ENCODE results near the gene CFAP54. TPM values are rescaled to one million over a fixed set of nuclear protein-coding genes. Genes with fewer than 3 reads are reported as not detected.

The CFAP54 gene
- total RNA-seq, 6 experiments from 2014 or later: 0.09 to 0.34 (median 0.13) TPM

DNA sequence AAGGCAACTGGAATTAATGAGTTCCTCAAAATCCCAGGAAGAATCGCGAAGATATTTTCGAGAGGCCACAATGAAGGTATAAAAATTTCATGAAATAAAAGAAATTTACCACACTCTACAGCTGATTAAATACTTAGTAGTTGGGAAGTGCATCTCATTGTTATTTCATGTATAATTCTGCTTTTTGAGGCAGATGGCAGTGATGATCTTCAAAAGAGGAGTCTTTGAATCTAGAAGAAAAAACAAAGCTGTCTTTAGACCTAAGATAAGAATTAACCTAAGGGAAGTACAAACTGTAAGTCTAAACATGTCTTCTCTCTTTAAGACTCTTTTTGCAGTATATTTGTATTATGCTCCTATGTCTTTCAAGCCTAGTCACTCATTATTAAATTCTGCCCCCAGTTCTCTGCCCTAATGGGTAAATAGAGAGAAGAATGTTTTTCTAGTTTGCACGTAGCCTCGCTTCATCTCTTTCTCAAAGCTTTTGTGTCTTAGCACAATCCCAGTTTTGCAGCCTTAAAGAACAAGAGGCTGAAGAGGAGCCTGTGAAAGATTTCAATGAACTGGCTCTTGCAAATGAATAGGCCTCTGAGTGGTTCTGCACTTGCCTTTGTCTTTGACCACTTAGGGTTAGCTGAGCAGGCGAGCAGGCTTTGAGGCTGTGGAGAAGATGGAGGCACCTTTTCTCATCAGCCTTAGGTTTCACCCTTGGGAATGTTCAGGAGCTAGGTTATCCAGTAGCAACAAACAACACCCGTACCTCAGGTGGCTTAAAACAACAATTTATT, 32.7 kb downstream of the CFAP54 start:
- no peaks in the 10 kb centered on the region for H3K9me3 ChIP-seq
- DNase-seq (no peak), ATAC-seq (no peak)
- no peaks in the 10 kb centered on the region for H3K27me3 ChIP-seq
- TF ChIP-seq CTCF (IDR thresholded peaks at IDR 0.05) (no peak), POLR2A (IDR thresholded peaks at IDR 0.05) (no peak)
- H3K4me3 ChIP-seq: no peak overlapping the region
- no peaks in the 10 kb centered on the region for H3K36me3 ChIP-seq
- H3K4me1 ChIP-seq: no peaks in the 10 kb centered on the region
- intact Hi-C loops (cut with DNase I): no loop called here
- no peak overlapping the region for H3K27ac ChIP-seq
- WGBS (ENCODE audit: insufficient coverage, low coverage, low lambda C conversion rate, missing lambda C conversion rate): 82% methylated on average over 6 of the region's 7 CpGs

DNA sequence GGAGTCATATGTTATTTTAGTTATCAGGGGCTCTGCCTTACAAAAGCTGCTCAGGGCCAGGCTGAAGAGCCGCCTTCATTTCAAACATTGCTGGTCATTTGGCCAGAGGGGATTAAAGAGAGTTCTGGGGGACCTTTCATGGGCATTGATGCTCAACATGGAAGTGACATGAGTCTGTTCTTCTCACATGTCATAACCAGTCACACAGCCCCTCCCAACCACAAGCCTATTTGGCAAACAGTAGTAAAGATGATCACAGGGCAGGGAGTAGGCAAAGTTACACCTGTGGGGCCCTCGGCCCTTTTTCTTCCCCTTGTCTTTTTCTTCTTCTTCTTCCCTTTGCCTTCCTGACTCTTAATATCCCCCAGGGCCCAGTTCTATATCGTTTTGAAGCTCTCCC, 33.3 kb downstream of the CFAP54 start:
- H3K27me3 ChIP-seq: no peaks in the 10 kb centered on the region
- no peak for ATAC-seq
- TF ChIP-seq POLR2A (IDR thresholded peaks at IDR 0.05): no peak
- no peak for TF ChIP-seq CTCF (IDR thresholded peaks at IDR 0.05)
- no peak overlapping the region for H3K4me3 ChIP-seq
- H3K9me3 ChIP-seq: no peaks in the 10 kb centered on the region
- DNase-seq: no peak
- intact Hi-C loops (cut with DNase I): no loop called here
- H3K4me1 ChIP-seq: no peaks in the 10 kb centered on the region
- H3K27ac ChIP-seq: no peak overlapping the region
- no peaks in the 10 kb centered on the region for H3K36me3 ChIP-seq
- 63% methylated on average over 3 of the region's 3 CpGs for WGBS (ENCODE audit: insufficient coverage, low coverage, low lambda C conversion rate, missing lambda C conversion rate)

DNA sequence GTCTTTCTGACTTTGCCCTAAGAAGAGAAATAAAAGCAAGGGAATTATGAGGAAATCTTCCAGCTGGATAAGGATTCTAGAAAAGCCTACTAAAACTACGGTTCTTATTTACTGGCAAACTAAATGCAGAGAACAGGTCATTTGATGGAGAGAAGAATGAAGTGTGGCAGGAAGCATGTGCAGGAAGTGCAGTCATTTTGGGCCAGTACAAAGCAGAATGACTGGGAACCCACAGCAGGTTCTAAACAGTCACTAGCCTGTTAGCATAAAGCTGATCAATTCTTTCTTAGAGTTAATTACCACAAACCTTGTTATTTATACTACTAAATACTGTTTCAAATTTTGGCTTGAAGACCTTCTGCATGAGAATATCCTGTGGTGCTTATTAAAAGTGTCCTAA, 36.7 kb downstream of the CFAP54 start:
- H3K4me1 ChIP-seq: no peaks in the 10 kb centered on the region
- H3K27ac ChIP-seq: no peak overlapping the region
- no peaks in the 10 kb centered on the region for H3K9me3 ChIP-seq
- no peaks in the 10 kb centered on the region for H3K36me3 ChIP-seq
- H3K27me3 ChIP-seq: no peaks in the 10 kb centered on the region
- ATAC-seq: no peak
- no peak for TF ChIP-seq CTCF (IDR thresholded peaks at IDR 0.05)
- no peak for TF ChIP-seq POLR2A (IDR thresholded peaks at IDR 0.05)
- intact Hi-C loops (cut with DNase I): no loop called here
- no peak for DNase-seq
- 31% methylated on average over 1 of the region's 1 CpG for WGBS (ENCODE audit: insufficient coverage, low coverage, low lambda C conversion rate, missing lambda C conversion rate)
- H3K4me3 ChIP-seq: no peak overlapping the region

GRCh38 chr12:96529912-96530311, 40.5 kb downstream of the CFAP54 start:
- Histone ChIP-seq H3K36me3 (no peaks in the 10 kb centered on the region), H3K9me3 (no peaks in the 10 kb centered on the region), H3K27ac (no peak overlapping the region), H3K4me1 (no peaks in the 10 kb centered on the region), H3K27me3 (no peaks in the 10 kb centered on the region), H3K4me3 (no peak overlapping the region)
- WGBS (ENCODE audit: insufficient coverage, low coverage, low lambda C conversion rate, missing lambda C conversion rate): 78% methylated on average over 6 of the region's 7 CpGs
- intact Hi-C loops (cut with DNase I): no loop called here
- TF ChIP-seq POLR2A (IDR thresholded peaks at IDR 0.05) (no peak), CTCF (IDR thresholded peaks at IDR 0.05) (no peak)
- ATAC-seq (no peak), DNase-seq (no peak)
